Measurements from ENCODE around the gene RRP36.
A peak's percentile ranks its signal among the peaks of the same experiment; 100 is the strongest.

Gene RRP36

GRCh38 chr6:43074847-43075669 is 53.6 kb downstream of the RRP36 start:
- no peak for DNase-seq

- DNase-seq, result peak in 1 of 2 experiments; percentile 58
These were observed 54.4 kb downstream of the RRP36 start, which contains the start of gene PTK7 for GRCh38 chr6:43075670-43076463. PTK7 (plus strand) TSS chr6:43076314; CDS start chr6:43076489, 175 bp downstream.

- peak in 1 of 2 experiments; percentile 34 for DNase-seq
These were observed 55.3 kb downstream of the RRP36 start for GRCh38 chr6:43076464-43077332.

- DNase-seq, result peak in 1 of 2 experiments; percentile 22
These were observed 55.9 kb downstream of the RRP36 start for GRCh38 chr6:43077333-43077809.

GRCh38 chr6:43077981-43078511 is 56.6 kb downstream of the RRP36 start:
- no peak for DNase-seq

GRCh38 chr6:43078691-43079090 is 57.3 kb downstream of the RRP36 start:
- DNase-seq, result no peak
